ENCODE measurements around the gene SLC39A6.
A peak's percentile ranks its signal among the peaks of the same experiment; 100 is the strongest.
"Not testable (repeated sequence)": the region's sequence is repeated elsewhere in the genome, so short reads cannot be mapped to it uniquely, and the experiment has no call there.

SLC39A6 gene

GRCh38 chr18:36129300-36130038, at the start of gene SLC39A6, which contains the start of gene ELP2:
TSS of gene SLC39A6 (minus strand) at chr18:36129340. CDS start at chr18:36127007, 2,333 bp downstream.
TSS of gene ELP2 (plus strand) at chr18:36129899. CDS start at chr18:36129934, 35 bp downstream.
- DNase-seq = peak; percentile 95

- no peak for DNase-seq
Measured at GRCh38 chr18:36177913-36178312, 48.8 kb upstream of the SLC39A6 start.

GRCh38 chr18:36176711-36177110, 47.6 kb upstream of the SLC39A6 start:
- no peak for DNase-seq

GRCh38 chr18:36176177-36176584, 47.0 kb upstream of the SLC39A6 start:
- no peak for DNase-seq

- no peak for DNase-seq
Measured at GRCh38 chr18:36175481-36175880, 46.3 kb upstream of the SLC39A6 start.

GRCh38 chr18:36169938-36170337, 40.8 kb upstream of the SLC39A6 start:
- no peak for DNase-seq

GRCh38 chr18:36168296-36168695, 39.2 kb upstream of the SLC39A6 start:
- not testable (repeated sequence) for DNase-seq

- DNase-seq = no peak
Measured at GRCh38 chr18:36167692-36168218, 38.6 kb upstream of the SLC39A6 start.

- DNase-seq = no peak
Measured at GRCh38 chr18:36162981-36163380, 33.8 kb upstream of the SLC39A6 start.

GRCh38 chr18:36160959-36161371, 31.8 kb upstream of the SLC39A6 start:
- DNase-seq = no peak

GRCh38 chr18:36158266-36158867, 29.2 kb upstream of the SLC39A6 start:
- no peak for DNase-seq

GRCh38 chr18:36157441-36157840, 28.3 kb upstream of the SLC39A6 start:
- DNase-seq = no peak

GRCh38 chr18:36155851-36156757, 27.0 kb upstream of the SLC39A6 start:
- no peak for DNase-seq

- DNase-seq = no peak
Measured at GRCh38 chr18:36153771-36154170, 24.6 kb upstream of the SLC39A6 start.

GRCh38 chr18:36153203-36153602, 24.1 kb upstream of the SLC39A6 start:
- no peak for DNase-seq

- no peak for DNase-seq
Measured at GRCh38 chr18:36152781-36153180, 23.6 kb upstream of the SLC39A6 start.

- no peak for DNase-seq
Measured at GRCh38 chr18:36149514-36150289, 20.6 kb upstream of the SLC39A6 start.

GRCh38 chr18:36143391-36143790, 14.3 kb upstream of the SLC39A6 start:
- DNase-seq = no peak

GRCh38 chr18:36142751-36143150, 13.6 kb upstream of the SLC39A6 start:
- no peak for DNase-seq

- no peak for DNase-seq
Measured at GRCh38 chr18:36141576-36141975, 12.4 kb upstream of the SLC39A6 start.

GRCh38 chr18:36139245-36139644, 10.1 kb upstream of the SLC39A6 start:
- DNase-seq = no peak

GRCh38 chr18:36135264-36135663, 6.1 kb upstream of the SLC39A6 start:
- DNase-seq = no peak

All from NCI-H1105 (cell line).